Measurements from ENCODE around the gene BMP10. TPM values are rescaled to one million over a fixed set of nuclear protein-coding genes. Genes with fewer than 3 reads are reported as not detected.

BMP10 gene
- total RNA-seq, 1 experiment from 2014 or later = not detected

- no peaks in the 10 kb centered on the region for H3K79me2 ChIP-seq (ENCODE audit: low read length)
- no peaks in the 10 kb centered on the region for H3K9me3 ChIP-seq (ENCODE audit: low read length)
- no peak overlapping the region for H3K27ac ChIP-seq (ENCODE audit: low read length)
- intact Hi-C loops (cut with micrococcal nuclease) = no loop called here
- no peaks in the 10 kb centered on the region for H3K4me1 ChIP-seq (ENCODE audit: insufficient read depth, low read length)
- H4K20me1 ChIP-seq (ENCODE audit: low read length) = no peaks in the 10 kb centered on the region
- no peak overlapping the region for H2AFZ ChIP-seq (ENCODE audit: low read length)
- H3K4me2 ChIP-seq (ENCODE audit: low read length) = no peak overlapping the region
- TF ChIP-seq EZH2phosphoT487 (IDR thresholded peaks at IDR 0.05; ENCODE audit: borderline replicate concordance, low read length) = no peak
- no peak for TF ChIP-seq EZH2 (IDR thresholded peaks at IDR 0.05; ENCODE audit: low read length, unreplicated experiment)
- TF ChIP-seq, protein P1, sequence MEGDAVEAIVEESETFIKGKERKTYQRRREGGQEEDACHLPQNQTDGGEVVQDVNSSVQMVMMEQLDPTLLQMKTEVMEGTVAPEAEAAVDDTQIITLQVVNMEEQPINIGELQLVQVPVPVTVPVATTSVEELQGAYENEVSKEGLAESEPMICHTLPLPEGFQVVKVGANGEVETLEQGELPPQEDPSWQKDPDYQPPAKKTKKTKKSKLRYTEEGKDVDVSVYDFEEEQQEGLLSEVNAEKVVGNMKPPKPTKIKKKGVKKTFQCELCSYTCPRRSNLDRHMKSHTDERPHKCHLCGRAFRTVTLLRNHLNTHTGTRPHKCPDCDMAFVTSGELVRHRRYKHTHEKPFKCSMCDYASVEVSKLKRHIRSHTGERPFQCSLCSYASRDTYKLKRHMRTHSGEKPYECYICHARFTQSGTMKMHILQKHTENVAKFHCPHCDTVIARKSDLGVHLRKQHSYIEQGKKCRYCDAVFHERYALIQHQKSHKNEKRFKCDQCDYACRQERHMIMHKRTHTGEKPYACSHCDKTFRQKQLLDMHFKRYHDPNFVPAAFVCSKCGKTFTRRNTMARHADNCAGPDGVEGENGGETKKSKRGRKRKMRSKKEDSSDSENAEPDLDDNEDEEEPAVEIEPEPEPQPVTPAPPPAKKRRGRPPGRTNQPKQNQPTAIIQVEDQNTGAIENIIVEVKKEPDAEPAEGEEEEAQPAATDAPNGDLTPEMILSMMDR (conservative IDR thresholded peaks at IDR 0.05; ENCODE audit: low read depth, low read length) = no peak
- peak; percentile 35 for DNase-seq
- ATAC-seq = peak; percentile 27; the same call in 1 of the 2 replicates
- H3F3A ChIP-seq (ENCODE audit: low read length, unreplicated experiment) = no peaks in the 10 kb centered on the region
- H3K9me2 ChIP-seq (replicated peaks; ENCODE audit: low read length) = no peaks in the 10 kb centered on the region
- no TSS peak for BruUV-seq (replicated peaks)
- ChIA-PET POLR2A (ENCODE audit: unreplicated experiment) (no interaction called here), CTCF (no interaction called here)
- no peak overlapping the region for H3K4me3 ChIP-seq (ENCODE audit: low read length)
- no peak overlapping the region for H3K9ac ChIP-seq (ENCODE audit: low read length)
- H3K27me3 ChIP-seq (ENCODE audit: low read length) = peaks cover 39% of the 10 kb centered on the region; the same call in 1 of the 2 replicates
- no peaks in the 10 kb centered on the region for H3K36me3 ChIP-seq (ENCODE audit: low read depth, low read length)
Measured at GRCh38 chr2:68849579-68850030, 21.6 kb downstream of the BMP10 start.

DNA sequence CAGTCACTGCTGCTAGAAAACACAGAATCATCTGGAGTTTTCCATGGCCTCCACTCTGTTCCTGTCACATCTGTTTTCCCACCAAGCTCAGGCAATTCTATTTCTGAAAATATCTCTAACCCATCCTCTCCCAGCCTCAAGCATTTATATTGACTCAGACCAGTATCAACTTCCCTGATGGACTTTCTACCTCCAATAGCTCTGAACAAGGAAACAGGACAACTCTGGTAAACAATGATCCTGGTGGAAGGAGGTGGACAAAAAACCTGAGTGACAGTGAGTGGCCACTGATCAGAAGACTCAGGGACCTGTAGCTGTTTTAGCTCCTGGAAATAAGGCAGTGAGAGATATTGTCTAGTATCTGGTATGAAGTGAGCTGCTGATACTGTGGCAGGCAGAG lies 23.4 kb downstream of the BMP10 start:
- Histone ChIP-seq H3K79me2 (ENCODE audit: low read length) (no peaks in the 10 kb centered on the region), H3K9me2 (replicated peaks; ENCODE audit: low read length) (no peaks in the 10 kb centered on the region), H3K4me1 (ENCODE audit: insufficient read depth, low read length) (no peaks in the 10 kb centered on the region), H2AFZ (ENCODE audit: low read length) (no peak overlapping the region), H3K27ac (ENCODE audit: low read length) (no peak overlapping the region), H3K9me3 (ENCODE audit: low read length) (no peaks in the 10 kb centered on the region), H3K36me3 (ENCODE audit: low read depth, low read length) (no peaks in the 10 kb centered on the region), H3K4me2 (ENCODE audit: low read length) (no peak overlapping the region), H3K4me3 (ENCODE audit: low read length) (no peak overlapping the region), H3K9ac (ENCODE audit: low read length) (no peak overlapping the region), H4K20me1 (ENCODE audit: low read length) (no peaks in the 10 kb centered on the region), H3F3A (ENCODE audit: low read length, unreplicated experiment) (no peaks in the 10 kb centered on the region), H3K27me3 (ENCODE audit: low read length) (peaks cover 41% of the 10 kb centered on the region)
- ATAC-seq (no peak), DNase-seq (no peak)
- intact Hi-C loops (cut with micrococcal nuclease) = no loop called here
- ChIA-PET CTCF (no interaction called here), POLR2A (ENCODE audit: unreplicated experiment) (no interaction called here)
- TF ChIP-seq, protein P1 (conservative IDR thresholded peaks at IDR 0.05; ENCODE audit: low read depth, low read length) = no peak
- TF ChIP-seq EZH2phosphoT487 (IDR thresholded peaks at IDR 0.05; ENCODE audit: borderline replicate concordance, low read length) (no peak), EZH2 (IDR thresholded peaks at IDR 0.05; ENCODE audit: low read length, unreplicated experiment) (no peak)
- no TSS peak for BruUV-seq (replicated peaks)

DNA sequence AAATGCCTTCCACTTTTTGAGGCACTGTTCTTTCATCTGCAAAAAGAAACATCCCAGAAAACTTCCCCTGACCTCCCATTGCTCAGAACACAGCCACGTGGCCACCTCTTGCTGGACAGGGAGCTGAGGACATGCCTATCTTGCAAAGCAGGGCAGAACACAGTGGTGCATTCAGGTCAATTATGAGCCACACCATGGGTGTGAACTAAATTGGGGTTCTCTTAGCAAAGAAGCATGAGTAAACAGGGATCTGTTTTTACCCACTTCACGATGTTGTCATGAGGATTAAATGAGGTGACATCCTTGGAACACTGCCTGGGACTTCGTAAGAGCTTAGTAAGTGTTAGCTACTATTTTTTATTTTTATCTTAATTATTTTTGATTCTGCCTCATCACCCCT lies 25.1 kb downstream of the BMP10 start:
- Histone ChIP-seq H3K79me2 (ENCODE audit: low read length) (no peaks in the 10 kb centered on the region), H3K9me2 (replicated peaks; ENCODE audit: low read length) (no peaks in the 10 kb centered on the region), H3K27ac (ENCODE audit: low read length) (no peak overlapping the region), H3K4me2 (ENCODE audit: low read length) (no peak overlapping the region), H4K20me1 (ENCODE audit: low read length) (no peaks in the 10 kb centered on the region), H3K9ac (ENCODE audit: low read length) (no peak overlapping the region), H3F3A (ENCODE audit: low read length, unreplicated experiment) (no peaks in the 10 kb centered on the region), H3K36me3 (ENCODE audit: low read depth, low read length) (no peaks in the 10 kb centered on the region), H3K4me1 (ENCODE audit: insufficient read depth, low read length) (no peaks in the 10 kb centered on the region), H3K9me3 (ENCODE audit: low read length) (no peaks in the 10 kb centered on the region), H2AFZ (ENCODE audit: low read length) (no peak overlapping the region), H3K4me3 (ENCODE audit: low read length) (no peak overlapping the region), H3K27me3 (ENCODE audit: low read length) (peaks cover 42% of the 10 kb centered on the region)
- DNase-seq = no peak
- ChIA-PET CTCF (no interaction called here), POLR2A (ENCODE audit: unreplicated experiment) (no interaction called here)
- intact Hi-C loops (cut with micrococcal nuclease) = no loop called here
- ATAC-seq = no peak
- TF ChIP-seq, protein P1 (conservative IDR thresholded peaks at IDR 0.05; ENCODE audit: low read depth, low read length) = no peak
- TF ChIP-seq EZH2 (IDR thresholded peaks at IDR 0.05; ENCODE audit: low read length, unreplicated experiment) (no peak), EZH2phosphoT487 (IDR thresholded peaks at IDR 0.05; ENCODE audit: borderline replicate concordance, low read length) (no peak)
- BruUV-seq (replicated peaks) = no TSS peak

All from PC-3 (cell line).